T-helper 17 cell (primary cell): Measurements from ENCODE around the gene GLRX2. TPM values are rescaled to one million over a fixed set of nuclear protein-coding genes. Genes with fewer than 3 reads are reported as not detected.
A peak's percentile ranks its signal among the peaks of the same experiment; 100 is the strongest.

Experiments used
- ATAC-seq: fragments of 150-1000 bp; cut with Tn5 transposase; 2 replicates; pipeline ENCODE4 v1.10.0; 2021; ENCODE audit warnings: mild to moderate bottlenecking, moderate library complexity
- DNase-seq, 3 donors: peaks; one replicate each; pipeline versions ENCODE4 v3.0.0 to v3.0.0-alpha.2; 2020 to 2021
- H3K9me3 ChIP-seq: one replicate; pipeline ENCODE4 v1.7.0; 2013; ENCODE audit warnings: low read length, mild to moderate bottlenecking; ENCODE audit not compliant: control insufficient read depth, poor library complexity, severe bottlenecking
- H3K27ac Mint-ChIP-seq: one replicate; pipeline ENCODE4 v1.8.0; 2022; ENCODE audit warnings: mild to moderate bottlenecking, moderate library complexity, mixed read lengths
- H3K27me3 Mint-ChIP-seq: one replicate; pipeline ENCODE4 v1.8.0; 2022; ENCODE audit warnings: mixed read lengths
- H3K36me3 Mint-ChIP-seq: one replicate; pipeline ENCODE4 v1.8.0; 2022; ENCODE audit warnings: low read depth, mixed read lengths
- H3K4me1 Mint-ChIP-seq: one replicate; pipeline ENCODE4 v1.8.0; 2022; ENCODE audit warnings: mild to moderate bottlenecking, mixed read lengths
- H3K4me3 Mint-ChIP-seq: one replicate; pipeline ENCODE4 v1.8.0; 2022; ENCODE audit warnings: mild to moderate bottlenecking, moderate library complexity, mixed read lengths
- total RNA-seq, 4 donors: library from RNA in 2 of 4; stranded (reverse) in 2 of 4; gene quantifications; one replicate each; pipeline ENCODE4 v1.2.3 and lab custom pipeline; 2022 to 2026

The GLRX2 gene
- total RNA-seq, 2 donors from 2014 or later, result 7.0 to 7.8 TPM

DNA sequence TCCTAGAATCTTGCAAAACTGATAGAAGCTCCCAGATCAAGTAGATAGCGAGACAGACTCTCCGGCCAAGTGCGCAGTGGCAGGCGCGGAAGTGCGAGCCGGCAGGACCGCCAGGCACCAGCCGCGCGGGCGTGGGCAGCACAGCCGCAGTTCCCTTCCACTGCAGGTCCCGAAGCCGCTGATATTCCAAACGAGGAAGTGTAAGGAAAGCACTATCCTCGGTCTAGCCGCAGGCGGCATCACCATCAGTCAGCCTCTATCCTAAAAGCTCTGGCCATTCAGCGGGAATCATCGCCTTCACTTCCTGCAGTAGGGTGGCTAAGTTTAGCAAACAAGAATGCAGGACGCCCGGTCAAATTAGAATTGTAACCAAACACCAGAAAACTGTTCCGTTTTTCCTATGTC lies 710 bp downstream of the GLRX2 start:
- Mint-ChIP-seq H3K36me3 (peaks cover 2% of the 10 kb centered on the region), H3K27ac (peak overlapping the region; percentile 39), H3K27me3 (no peaks in the 10 kb centered on the region), H3K4me3 (peak overlapping the region; percentile 92), H3K4me1 (peaks cover 15% of the 10 kb centered on the region)
- no peaks in the 10 kb centered on the region for H3K9me3 ChIP-seq
- ATAC-seq (peak; percentile 42), DNase-seq (peak in 2 of 3 donors; percentile 10 to 20)

- no peak for DNase-seq
- no peaks in the 10 kb centered on the region for H3K27me3 Mint-ChIP-seq
- peak overlapping the region; percentile 92 for H3K4me3 Mint-ChIP-seq
- no peak for ATAC-seq
- no peaks in the 10 kb centered on the region for H3K9me3 ChIP-seq
- H3K27ac Mint-ChIP-seq, result peak overlapping the region; percentile 39
- H3K4me1 Mint-ChIP-seq, result peaks cover 15% of the 10 kb centered on the region
- H3K36me3 Mint-ChIP-seq, result peaks cover 2% of the 10 kb centered on the region
Observed at GRCh38 chr1:193103759-193104501, 1.3 kb downstream of the GLRX2 start.

- Mint-ChIP-seq H3K27ac (no peak overlapping the region), H3K36me3 (no peaks in the 10 kb centered on the region), H3K4me1 (peaks cover 15% of the 10 kb centered on the region), H3K4me3 (peak overlapping the region; percentile 63), H3K27me3 (no peaks in the 10 kb centered on the region)
- H3K9me3 ChIP-seq, result no peaks in the 10 kb centered on the region
- DNase-seq, result no peak
- no peak for ATAC-seq
Observed at GRCh38 chr1:193102662-193103061, 2.6 kb downstream of the GLRX2 start.

DNA sequence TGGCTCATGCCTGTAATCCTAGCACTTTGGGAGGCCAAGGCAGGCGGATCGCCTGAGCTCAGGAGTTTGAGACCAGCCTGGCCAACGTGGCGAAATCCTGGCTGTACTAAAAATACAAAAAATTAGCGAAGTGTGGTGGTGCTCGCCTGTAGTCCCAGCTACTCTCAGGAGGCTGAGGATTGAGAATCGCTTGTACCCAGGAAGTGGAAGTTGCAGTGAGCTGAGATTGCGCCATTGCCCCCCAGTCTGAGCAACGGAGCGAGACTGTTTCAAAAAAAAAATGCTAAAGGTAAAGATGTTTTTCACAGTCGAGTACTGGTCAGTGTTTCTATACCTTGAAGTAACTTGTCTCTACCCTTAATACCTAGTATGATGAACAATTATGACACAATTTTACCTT lies 11.1 kb downstream of the GLRX2 start:
- Mint-ChIP-seq H3K27me3 (no peaks in the 10 kb centered on the region), H3K27ac (no peak overlapping the region), H3K36me3 (no peaks in the 10 kb centered on the region), H3K4me3 (no peak overlapping the region), H3K4me1 (peaks cover 2% of the 10 kb centered on the region)
- H3K9me3 ChIP-seq, result no peaks in the 10 kb centered on the region
- no peak for DNase-seq
- no peak for ATAC-seq

GRCh38 chr1:193090865-193091264 lies 14.3 kb downstream of the GLRX2 start:
- ATAC-seq (no peak), DNase-seq (no peak)
- no peaks in the 10 kb centered on the region for H3K9me3 ChIP-seq
- Mint-ChIP-seq H3K4me1 (peaks cover 2% of the 10 kb centered on the region), H3K36me3 (no peaks in the 10 kb centered on the region), H3K27ac (no peak overlapping the region), H3K4me3 (no peak overlapping the region), H3K27me3 (no peaks in the 10 kb centered on the region)

DNA sequence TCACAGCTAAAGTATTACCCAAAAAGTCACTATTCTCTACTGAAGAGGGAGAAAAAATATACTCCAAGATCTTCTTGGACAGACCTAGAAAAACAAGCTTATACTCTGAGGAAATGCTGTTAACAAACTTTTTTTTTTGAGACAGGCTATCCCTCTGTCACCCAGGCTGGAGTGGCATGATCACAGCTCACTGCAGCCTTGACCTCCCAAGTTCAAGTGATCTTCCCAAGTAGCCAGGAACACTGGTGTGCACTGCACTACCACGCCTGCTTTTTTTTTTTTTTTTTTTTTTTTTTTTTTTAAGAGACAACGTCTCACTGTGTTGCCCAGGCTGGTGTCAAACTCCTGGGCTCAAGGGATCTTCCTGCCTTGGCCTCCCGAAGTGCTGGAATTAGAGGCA lies 17.3 kb downstream of the GLRX2 start:
- no peak overlapping the region for H3K4me3 Mint-ChIP-seq
- no peak for DNase-seq
- peak overlapping the region; percentile 68 for H3K27ac Mint-ChIP-seq
- no peaks in the 10 kb centered on the region for H3K9me3 ChIP-seq
- ATAC-seq, result no peak
- H3K4me1 Mint-ChIP-seq, result no peaks in the 10 kb centered on the region
- H3K36me3 Mint-ChIP-seq, result peaks cover 3% of the 10 kb centered on the region
- H3K27me3 Mint-ChIP-seq, result no peaks in the 10 kb centered on the region

DNA sequence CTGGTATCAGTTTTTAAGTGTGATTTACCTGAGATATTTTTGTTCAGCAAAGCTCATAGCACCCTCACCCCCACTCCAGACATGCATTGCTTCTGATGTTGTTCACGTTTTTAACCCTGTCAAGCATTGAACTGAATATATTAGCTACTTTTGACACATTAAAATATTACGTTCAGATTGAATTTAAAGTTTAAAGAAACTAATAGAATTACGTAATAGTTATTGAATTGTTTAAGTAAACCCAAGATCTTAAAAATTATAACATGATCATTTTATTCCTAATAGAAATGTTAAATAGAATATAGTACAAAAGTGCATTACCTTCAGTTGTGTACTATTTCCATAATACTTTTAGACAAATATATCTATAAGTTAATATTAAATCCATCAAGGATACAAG lies 18.9 kb downstream of the GLRX2 start:
- no peak for ATAC-seq
- Mint-ChIP-seq H3K4me3 (no peak overlapping the region), H3K27ac (no peak overlapping the region), H3K27me3 (no peaks in the 10 kb centered on the region), H3K36me3 (peaks cover 3% of the 10 kb centered on the region), H3K4me1 (no peaks in the 10 kb centered on the region)
- no peak for DNase-seq
- no peaks in the 10 kb centered on the region for H3K9me3 ChIP-seq

DNA sequence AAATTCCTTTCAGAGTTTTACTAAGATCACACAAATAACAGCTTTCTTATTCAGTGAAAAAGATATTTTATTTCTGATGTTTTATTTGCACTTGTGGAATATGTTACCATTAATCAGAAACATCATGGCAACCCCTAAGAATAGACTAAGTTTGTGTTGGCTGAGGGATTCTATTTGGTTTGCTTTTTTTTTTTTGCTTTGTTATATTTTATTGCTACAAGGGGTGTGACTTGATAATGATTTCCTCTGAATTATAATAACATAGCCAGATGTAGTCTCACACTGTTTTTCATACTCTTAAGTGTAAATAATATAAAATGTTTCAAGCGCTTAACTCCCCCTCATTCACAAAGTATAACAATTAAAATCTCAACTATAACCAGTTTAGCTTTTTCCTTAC lies 20.0 kb downstream of the GLRX2 start:
- no peak for ATAC-seq
- no peak overlapping the region for H3K4me3 Mint-ChIP-seq

GRCh38 chr1:193083365-193084088 lies 21.7 kb downstream of the GLRX2 start:
- Mint-ChIP-seq H3K27ac (no peak overlapping the region), H3K27me3 (no peaks in the 10 kb centered on the region), H3K36me3 (peaks cover 3% of the 10 kb centered on the region), H3K4me3 (no peak overlapping the region), H3K4me1 (no peaks in the 10 kb centered on the region)
- no peaks in the 10 kb centered on the region for H3K9me3 ChIP-seq
- no peak for DNase-seq
- no peak for ATAC-seq

More for the DNA sequence above, 20.0 kb downstream of the GLRX2 start:
- Mint-ChIP-seq H3K36me3 (peaks cover 3% of the 10 kb centered on the region), H3K27ac (no peak overlapping the region), H3K4me1 (no peaks in the 10 kb centered on the region), H3K27me3 (no peaks in the 10 kb centered on the region)
- no peaks in the 10 kb centered on the region for H3K9me3 ChIP-seq
- no peak for DNase-seq

DNA sequence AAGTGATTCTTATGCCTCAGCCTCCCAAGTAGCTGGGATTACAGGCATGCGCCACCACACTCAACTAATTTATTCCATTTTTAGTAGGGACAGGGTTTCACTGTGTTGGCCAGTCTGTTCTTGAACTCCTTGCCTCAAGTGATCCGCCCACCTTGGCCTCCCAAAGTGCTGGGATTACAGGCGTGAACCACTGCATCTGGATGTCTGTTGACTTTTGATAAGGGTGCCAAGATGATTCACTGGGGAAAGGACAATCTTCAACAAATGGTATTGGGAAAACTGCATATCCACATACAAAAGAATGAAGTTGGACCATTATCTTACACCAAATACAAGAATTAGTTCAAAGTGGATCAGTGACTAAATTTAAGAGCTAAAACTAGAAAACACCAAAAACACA lies 26.0 kb downstream of the GLRX2 start:
- H3K36me3 Mint-ChIP-seq, result no peaks in the 10 kb centered on the region
- H3K27me3 Mint-ChIP-seq, result no peaks in the 10 kb centered on the region

DNA sequence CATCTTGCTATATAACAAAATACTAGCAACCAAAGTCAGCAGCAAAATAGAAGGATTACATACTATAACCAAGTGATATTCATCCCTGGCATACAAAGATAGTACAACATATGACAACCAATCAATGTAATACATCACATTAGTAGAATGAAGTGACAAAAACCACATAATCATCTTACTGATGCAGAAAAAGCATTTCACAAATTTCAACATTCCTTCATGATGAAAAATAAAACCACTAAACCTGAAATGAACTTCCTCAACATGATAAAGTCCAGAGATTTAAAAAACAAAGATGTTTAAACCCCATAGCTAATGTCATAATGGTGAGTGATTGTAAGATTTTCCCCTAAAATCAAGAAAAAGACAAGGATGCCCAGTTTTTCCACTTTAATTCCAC lies 27.2 kb downstream of the GLRX2 start:
- no peaks in the 10 kb centered on the region for H3K27me3 Mint-ChIP-seq
- H3K9me3 ChIP-seq, result no peaks in the 10 kb centered on the region
- peaks cover 4% of the 10 kb centered on the region for H3K4me1 Mint-ChIP-seq
- H3K27ac Mint-ChIP-seq, result peak overlapping the region; percentile 19
- ATAC-seq, result no peak
- DNase-seq, result no peak
- H3K36me3 Mint-ChIP-seq, result peaks cover 2% of the 10 kb centered on the region
- H3K4me3 Mint-ChIP-seq, result no peak overlapping the region

More for the DNA sequence above, 26.0 kb downstream of the GLRX2 start:
- H3K9me3 ChIP-seq, result no peaks in the 10 kb centered on the region
- H3K4me1 Mint-ChIP-seq, result peaks cover 4% of the 10 kb centered on the region
- H3K27ac Mint-ChIP-seq, result no peak overlapping the region
- H3K4me3 Mint-ChIP-seq, result no peak overlapping the region
- DNase-seq, result no peak
- ATAC-seq, result no peak

GRCh38 chr1:193070942-193071341 lies 34.3 kb downstream of the GLRX2 start:
- no peaks in the 10 kb centered on the region for H3K9me3 ChIP-seq
- H3K27me3 Mint-ChIP-seq, result no peaks in the 10 kb centered on the region
- H3K4me1 Mint-ChIP-seq, result peaks cover 32% of the 10 kb centered on the region
- DNase-seq (no peak), ATAC-seq (peak; percentile 64)
- H3K36me3 Mint-ChIP-seq, result peaks cover 8% of the 10 kb centered on the region
- H3K4me3 Mint-ChIP-seq, result peak overlapping the region; percentile 25
- H3K27ac Mint-ChIP-seq, result no peak overlapping the region

DNA sequence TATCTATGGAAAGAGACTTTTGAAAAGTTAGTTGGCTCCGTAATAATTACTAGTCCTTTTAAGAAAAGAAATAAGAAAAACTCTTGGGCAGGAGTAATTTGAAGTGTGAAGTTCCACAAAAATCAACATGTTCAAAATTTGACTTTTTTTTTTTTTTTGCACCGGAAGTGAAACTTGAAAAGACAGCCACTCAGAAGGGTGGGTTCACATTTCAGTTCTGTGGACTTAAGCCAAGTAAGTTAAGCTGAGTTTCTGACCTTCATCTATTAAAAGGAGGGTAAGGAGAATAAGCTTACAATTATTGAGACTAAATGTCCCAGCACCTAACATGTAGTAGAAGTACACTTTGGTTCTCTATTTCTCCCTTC lies 34.8 kb downstream of the GLRX2 start:
- no peaks in the 10 kb centered on the region for H3K27me3 Mint-ChIP-seq
- peak overlapping the region; percentile 15 for H3K4me3 Mint-ChIP-seq
- peaks cover 8% of the 10 kb centered on the region for H3K36me3 Mint-ChIP-seq
- H3K4me1 Mint-ChIP-seq, result peaks cover 34% of the 10 kb centered on the region
- H3K27ac Mint-ChIP-seq, result peak overlapping the region; percentile 51
- no peaks in the 10 kb centered on the region for H3K9me3 ChIP-seq
- no peak for DNase-seq
- no peak for ATAC-seq
